ENCODE results near the gene RBM25.
A peak's percentile ranks its signal among the peaks of the same experiment; 100 is the strongest.
"Not testable (repeated sequence)": the region's sequence is repeated elsewhere in the genome, so short reads cannot be mapped to it uniquely, and the experiment has no call there.

The RBM25 gene

GRCh38 chr14:73168691-73169090 lies 110.4 kb downstream of the RBM25 start:
- no peak for DNase-seq (ENCODE audit: low spot score)

GRCh38 chr14:73169855-73170254 lies 111.5 kb downstream of the RBM25 start:
- not testable (repeated sequence) for DNase-seq (ENCODE audit: low spot score)

GRCh38 chr14:73170686-73171085 lies 112.4 kb downstream of the RBM25 start:
- no peak for DNase-seq (ENCODE audit: low spot score)

GRCh38 chr14:73172500-73172899 lies 114.2 kb downstream of the RBM25 start:
- DNase-seq (ENCODE audit: low spot score) = no peak

- DNase-seq (ENCODE audit: low spot score) = peak; percentile 47
Measured at GRCh38 chr14:73173092-73173735, 114.9 kb downstream of the RBM25 start.

All from hematopoietic multipotent progenitor cell treated with erythropoietin and hydrocortisone succinate and interleukin-3 and kit ligand, for 15 days (in vitro differentiated cells).